HG03520 (cell line): Measurements from ENCODE around the gene TBC1D5.
"Not testable (repeated sequence)": the region's sequence is repeated elsewhere in the genome, so short reads cannot be mapped to it uniquely, and the experiment has no call there.

ENCODE experiments used
- ATAC-seq: cut with Tn5 transposase; IDR thresholded peaks from one replicate; pipeline ENCODE4 v1.9.1; 2021; ENCODE audit warnings: mild to moderate bottlenecking, moderate library complexity; ENCODE audit not compliant: unreplicated experiment

Gene TBC1D5

DNA sequence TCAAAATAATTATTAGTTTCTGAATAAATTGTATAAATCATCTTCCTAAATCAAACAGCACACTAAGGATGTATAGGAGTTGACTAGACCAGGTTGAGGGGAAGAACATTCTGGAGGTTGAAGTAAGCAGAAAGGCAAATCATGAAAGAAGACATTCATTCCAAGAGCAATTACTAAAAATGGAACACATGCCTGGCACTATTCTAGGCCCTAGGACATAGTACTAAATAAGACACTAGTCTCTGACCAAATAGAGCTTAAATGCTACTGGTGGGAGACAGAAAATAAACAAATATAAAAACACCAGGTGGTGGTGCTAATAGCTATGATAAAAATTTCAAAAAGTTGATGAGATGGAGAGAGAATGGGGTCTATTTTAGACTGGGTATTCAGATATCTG, 190.1 kb downstream of the TBC1D5 start:
- ATAC-seq = no peak

DNA sequence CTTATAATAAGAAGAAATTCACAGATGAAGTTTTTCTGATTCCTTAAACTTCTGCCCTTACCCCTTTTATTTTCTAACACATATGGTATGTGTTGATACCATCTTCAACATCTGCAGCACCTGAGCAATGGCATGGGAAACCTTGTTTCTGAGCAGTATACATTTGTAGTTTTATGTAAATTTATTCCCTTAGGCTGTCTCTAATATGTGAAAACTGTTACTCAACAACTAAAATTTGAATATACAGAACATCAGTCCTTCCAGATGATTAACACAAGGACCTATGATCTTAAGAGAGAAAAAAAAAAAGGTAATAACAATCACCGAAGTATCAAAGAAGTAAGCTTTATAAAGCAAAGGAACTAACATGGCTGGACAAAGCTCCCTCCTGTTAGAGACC, 190.5 kb downstream of the TBC1D5 start:
- no peak for ATAC-seq

DNA sequence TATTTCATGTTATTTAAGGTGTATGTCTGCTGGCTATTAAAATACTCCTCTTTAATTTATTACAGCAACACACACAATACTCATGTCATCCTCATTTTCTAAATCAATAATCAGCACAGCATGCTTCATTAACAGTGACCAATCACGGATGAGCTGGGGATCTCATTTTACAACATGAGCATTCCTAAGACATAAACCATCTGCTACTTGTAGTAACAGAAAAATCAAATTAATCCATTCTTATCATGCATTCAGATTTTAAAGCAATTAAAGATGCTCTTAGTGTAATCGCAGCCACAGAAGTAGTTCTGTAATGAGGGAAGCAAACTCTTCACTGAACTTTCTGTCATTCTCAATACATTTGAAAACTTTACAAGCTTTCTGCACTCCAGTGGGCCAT, 191.1 kb downstream of the TBC1D5 start:
- ATAC-seq = no peak

DNA sequence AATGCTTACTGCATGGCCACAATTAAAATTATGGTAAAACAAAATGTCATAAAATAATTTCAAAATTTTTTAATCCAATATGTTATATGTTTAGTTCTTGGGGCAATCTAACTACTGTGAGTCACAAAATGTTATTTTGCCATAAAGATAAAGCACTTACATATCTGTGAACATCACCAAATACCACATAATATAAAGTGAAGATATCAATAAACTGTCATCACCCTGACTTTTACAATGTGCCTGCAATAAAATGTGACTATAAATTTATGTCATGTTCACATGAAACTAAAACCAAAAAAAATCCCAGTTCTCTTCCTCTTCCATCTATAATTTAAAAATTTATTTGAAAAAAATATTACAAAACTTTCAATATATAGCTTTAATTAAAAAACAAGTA, 191.8 kb downstream of the TBC1D5 start:
- no peak for ATAC-seq

DNA sequence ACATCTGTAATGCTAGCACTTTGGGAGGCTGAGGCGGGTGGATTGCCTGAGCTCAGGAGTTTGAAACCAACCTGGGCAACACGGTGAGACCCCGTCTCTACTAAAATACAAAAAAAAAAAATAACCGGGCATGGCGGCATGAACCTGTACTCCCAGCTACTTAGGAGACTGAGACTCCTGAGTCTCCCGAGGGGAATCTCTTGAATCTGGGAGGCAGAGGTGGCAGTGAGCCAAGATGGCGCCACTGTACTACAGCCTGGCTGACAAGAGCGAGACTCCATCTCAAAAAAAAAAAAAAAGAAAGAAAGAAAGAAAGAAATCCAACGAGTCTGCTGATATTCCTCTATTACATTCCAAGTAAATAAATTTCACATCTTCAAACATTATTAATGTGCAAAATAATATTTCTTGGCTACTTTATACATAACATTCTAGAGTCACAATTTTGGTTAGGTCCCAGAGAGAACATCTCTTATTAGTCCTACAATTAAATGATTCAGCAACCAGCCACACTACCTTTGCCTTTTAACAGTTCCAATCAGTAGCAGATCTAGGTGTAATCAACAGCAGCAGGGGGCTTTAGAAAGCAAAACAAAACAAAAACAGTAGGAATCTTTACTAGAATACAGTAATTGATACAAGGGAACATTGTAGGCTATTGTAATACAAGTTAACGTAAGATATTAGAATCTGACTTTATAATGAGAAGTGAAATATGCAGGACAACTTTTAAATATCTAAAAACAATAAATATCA, 195.8 kb downstream of the TBC1D5 start:
- ATAC-seq = no peak

DNA sequence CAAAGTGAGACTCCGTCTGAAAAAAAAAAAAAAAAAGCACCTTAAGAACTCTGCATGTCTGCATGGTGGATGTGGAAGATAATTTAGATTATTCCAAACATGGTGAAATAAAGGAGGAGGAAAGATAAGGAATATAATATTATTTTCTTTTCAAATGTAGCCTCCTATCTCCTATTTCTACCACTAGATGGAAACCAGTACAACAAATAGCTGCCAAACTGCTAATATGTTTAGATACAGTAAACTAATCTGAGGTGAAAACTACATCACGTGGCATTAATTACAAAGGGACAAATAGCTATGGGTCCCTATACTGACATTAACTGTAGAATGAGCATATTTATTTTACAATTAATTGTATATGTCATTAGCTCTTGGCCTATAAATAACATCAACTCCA, 197.8 kb downstream of the TBC1D5 start:
- no peak for ATAC-seq

DNA sequence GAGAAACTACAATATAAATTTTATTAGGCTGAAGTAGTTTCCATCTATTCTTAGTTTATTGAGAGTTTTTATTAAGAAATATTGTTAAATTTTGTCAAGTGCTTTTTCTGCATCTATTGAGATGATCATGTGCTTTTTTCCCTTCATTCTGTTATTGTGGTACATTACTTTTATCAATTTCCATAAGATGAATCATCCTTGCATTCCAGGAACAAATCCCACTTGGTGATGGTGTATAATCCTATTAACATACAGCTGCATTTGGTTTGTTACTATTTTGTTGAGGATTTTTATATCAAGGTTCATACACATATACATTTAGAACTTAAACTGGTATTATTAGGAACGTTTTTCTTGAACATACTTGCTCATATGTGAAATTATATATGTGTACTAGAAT, 199.8 kb downstream of the TBC1D5 start:
- no peak for ATAC-seq

DNA sequence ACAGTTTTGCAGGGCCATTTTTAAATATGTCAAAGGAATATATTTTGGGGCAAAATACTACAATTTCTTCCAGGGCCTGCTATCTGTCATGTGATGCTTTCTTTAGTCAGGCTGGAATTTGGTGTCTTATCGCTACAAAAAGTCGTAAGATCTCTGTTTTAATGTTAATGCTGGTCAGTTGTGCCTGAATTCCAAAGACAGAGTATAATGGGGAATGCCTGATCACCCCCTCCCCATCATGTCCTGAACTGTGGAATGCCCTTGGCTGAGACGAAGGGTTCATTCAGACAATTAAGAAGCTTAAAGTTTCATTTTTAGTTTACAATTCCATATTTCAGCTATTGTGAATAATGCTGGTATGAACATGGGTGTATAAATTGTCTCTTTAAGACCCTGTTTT, 203.0 kb downstream of the TBC1D5 start:
- no peak for ATAC-seq

DNA sequence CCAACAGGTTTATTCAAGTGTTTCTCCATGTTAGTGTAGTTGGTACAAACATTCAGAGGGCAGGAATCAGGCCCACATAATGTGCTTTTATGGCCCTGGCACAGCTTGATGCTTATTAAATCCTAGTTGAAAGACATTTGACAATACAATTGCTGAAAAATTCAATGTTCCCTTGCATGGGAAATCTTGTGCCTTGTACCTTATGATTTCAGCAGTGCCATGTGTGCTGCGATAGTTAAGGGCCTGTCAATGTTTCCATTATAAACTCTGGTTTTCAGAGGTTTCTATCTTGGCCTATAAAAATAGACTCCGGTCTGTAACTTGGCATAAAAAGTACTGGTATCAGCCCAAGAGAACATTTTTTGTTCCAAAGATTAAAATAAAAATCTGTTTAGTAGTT, 207.2 kb downstream of the TBC1D5 start:
- ATAC-seq = no peak

DNA sequence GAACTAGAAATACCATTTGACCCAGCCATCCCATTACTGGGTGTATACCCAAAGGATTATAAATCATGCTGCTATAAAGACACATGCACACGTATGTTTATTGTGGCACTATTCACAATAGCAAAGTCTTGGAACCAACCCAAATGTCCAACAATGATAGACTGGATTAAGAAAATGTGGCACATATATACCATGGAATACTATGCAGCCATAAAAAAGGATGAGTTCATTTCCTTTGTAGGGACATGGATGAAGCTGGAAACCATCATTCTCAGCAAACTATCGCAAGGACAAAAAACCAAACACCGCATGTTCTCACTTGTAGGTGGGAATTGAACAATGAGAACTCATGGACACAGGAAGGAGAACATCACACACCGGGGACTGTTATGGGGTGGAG, 210.0 kb downstream of the TBC1D5 start:
- ATAC-seq = not testable (repeated sequence)

DNA sequence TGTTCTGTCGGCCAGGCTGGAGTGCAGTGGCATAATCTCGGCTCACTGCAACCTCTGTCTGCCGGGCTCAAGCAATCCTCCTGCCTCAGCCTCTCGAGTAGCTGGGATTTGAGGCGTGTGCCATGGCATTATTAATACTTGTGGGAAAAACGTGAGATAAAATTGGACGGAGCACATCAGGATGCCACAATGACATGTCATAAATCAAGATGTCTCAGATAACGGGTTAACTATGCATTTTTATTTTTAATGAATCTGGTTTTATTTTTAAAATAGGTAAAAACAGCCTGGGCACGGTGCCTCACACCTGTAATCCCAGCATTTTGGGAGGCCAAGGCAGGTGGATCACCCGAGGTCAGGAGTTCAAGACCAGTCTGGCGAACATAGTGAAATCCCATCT, 212.8 kb downstream of the TBC1D5 start:
- ATAC-seq = no peak

DNA sequence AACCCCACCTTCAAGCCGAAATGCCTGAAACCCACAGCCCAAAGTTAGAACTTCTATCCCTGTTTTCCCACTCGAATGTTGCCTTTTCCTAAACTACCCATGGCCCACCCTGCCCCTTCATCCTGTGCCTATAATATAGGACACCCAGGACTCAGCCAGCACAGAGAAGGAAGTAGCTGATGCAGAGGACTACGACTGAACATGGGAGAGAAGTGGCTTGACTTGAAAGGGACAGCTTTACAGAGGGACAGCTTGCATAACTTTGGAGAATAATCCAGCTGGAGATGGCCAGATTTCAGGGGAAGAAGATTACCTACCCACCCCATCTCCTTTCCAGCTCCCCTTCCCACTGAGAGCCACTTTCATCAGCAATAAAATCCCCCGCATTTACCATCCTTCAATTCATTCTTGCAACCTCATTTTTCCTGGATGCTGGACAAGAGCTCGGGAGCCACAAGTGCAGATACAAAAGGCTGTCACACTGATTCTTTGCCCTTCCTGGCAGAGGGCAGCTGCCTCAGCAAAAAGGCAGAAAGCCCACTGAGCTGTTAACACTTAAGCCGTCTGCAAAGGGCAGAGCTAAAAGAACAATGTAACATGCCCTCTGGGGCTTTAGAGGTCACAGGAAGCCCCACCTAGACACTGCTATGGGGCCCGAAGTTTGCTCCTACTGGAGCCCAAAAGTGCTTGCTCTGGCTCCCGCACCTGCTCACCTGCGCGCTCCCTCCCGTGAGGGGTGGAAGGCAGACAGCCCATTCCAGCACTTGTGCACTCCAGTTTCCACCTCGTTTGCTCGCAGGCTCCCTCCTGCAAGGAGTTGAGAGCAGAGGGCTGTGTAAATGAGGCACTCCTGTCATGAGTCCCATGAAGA, 224.0 kb downstream of the TBC1D5 start:
- no peak for ATAC-seq

DNA sequence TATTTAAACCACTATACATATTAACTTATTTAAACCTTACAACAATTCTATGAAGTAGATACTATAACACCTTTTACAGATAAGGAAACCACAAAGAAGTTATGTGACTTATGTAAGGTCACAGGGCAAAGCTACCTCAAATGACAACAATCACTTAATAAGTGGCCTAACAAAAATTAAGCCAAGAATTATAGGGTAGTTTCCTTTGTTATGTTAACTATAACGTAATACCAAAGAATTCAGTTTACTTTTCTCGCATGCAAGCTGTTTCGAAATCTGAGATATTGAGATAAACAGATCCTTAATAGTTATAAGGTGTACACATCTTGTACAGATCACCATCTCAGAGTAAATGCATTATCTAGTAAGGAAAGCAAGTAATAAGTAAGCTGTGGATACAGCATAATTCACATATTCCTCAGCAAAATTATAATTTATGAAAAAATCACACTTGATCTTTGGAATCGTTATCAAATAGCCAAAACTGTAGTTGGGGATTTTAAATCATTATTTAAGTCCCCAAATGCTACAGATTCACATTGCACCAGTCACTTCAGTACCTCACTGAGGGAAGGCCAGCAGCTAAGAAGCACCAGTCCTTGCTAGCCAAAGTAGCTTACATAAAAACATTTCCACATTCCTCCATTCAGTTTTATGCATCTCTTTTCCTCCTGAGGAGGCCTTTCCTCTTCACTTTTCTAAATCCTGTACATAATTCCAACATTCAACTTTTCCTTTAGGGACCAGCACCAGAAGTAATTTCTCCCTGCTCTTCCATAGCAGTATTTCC, 226.8 kb downstream of the TBC1D5 start:
- no peak for ATAC-seq

DNA sequence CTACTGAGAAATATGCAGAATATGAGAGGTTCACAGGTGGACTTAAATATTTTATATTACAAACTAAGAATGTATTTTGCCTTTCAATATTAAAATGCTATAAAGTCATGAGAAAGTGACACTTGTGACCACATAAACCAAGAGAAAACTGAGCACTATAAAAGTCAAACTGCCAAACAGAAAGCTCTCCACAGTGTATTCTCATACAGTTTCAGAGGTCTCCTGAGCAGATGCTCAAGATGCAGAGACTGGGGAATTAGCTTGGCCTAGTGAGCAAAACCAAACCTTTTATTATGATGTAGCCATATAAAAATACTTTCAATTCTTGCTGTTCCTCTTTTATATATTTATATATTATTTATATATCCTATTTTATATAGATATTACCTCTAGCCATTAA, 227.8 kb downstream of the TBC1D5 start:
- no peak for ATAC-seq

DNA sequence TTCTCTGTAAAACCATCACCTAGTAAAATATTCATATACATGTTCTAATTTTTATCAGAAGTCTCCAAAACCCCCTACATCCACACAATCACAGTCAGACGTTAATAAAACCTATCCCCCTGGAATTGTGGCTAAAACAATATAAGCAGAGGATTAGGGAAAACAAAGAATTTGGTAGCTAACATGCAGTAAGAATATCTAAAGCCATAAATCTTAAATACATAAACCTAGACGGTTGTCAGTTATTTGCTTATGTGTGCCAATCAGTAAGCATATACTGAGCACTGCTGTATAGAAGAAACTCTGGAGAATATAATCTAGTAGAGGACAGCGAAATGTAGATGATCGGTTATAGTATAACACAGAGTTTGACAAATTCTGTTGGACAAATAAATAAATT, 232.2 kb downstream of the TBC1D5 start:
- no peak for ATAC-seq

DNA sequence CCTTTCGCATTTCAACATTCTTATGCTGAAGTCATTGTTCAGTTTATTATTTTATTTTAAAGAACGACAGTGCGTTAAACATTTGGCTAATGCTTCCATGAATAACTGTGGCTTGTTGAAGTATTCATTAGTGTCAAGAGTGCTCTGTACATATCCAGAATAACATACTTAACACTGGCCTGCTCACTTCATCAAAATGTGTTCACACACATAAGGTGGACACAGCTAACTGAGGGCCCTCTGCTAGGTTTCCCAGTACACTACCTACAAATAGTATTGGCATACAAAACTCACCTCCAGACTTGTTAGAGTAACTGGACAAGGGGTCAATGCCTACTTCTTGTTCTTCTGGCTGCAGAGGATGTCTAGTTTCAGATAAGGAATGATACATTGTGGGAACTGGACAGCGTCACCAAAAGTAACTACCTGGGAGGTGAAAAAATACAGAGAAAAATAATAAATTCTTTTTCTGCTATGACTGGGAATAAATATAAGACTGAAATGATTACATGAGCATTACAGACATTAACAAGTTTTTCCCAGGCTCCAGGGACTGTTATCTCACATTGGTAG, 234.2 kb downstream of the TBC1D5 start:
- no peak for ATAC-seq

DNA sequence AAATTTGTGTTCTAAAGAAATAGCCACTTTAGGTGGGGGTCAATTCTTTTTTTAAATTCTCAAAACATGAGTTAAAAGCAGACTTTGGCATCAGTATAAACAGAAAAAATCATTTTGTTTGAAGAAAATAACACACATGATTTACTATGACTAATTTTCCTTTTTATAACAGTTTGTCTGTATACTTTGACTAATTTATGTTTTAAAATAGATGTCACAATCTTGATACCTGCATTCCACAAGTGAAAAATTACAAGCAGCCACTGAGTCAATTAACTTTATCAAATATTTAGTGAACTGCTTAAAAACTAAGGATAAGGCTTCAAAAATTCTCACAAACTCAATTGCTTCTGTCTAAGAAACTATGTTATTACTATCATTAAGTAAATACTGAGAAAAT, 235.0 kb downstream of the TBC1D5 start:
- no peak for ATAC-seq

DNA sequence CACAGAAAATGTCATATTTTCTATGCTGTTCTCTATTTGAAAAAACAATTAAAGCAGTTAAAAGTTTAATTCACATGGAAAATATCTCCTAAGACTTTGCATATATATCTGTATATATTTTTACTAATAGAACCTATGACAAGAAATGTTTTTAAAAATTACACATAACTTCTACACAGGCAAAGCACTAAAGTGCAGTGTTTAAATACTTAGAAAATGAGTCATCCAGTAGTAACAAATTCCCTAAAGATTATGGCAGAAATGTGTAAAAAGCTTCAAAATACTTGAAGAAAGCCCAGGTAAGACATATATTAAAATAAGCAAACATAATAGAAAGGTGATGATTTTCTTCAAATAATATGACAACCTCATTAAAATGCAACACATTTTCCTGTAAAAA, 236.6 kb downstream of the TBC1D5 start:
- no peak for ATAC-seq

DNA sequence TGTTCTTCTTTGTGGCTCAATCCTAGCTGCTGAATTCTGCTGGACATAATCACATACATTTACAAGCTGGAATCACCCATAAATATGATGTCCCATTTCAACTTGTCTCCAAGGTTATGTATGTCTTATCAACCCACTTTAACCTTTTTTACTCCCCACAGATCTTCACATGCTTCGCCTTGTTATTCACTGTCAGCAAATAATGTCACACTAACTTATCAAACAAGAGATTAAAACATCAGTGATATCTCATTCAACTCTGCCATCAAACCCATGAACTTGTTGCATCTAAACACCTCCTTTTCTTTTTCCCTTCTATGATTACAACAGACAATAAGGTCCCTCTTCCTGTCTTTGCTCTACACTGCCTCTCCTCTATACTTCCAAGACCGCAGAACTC, 240.7 kb downstream of the TBC1D5 start:
- no peak for ATAC-seq

DNA sequence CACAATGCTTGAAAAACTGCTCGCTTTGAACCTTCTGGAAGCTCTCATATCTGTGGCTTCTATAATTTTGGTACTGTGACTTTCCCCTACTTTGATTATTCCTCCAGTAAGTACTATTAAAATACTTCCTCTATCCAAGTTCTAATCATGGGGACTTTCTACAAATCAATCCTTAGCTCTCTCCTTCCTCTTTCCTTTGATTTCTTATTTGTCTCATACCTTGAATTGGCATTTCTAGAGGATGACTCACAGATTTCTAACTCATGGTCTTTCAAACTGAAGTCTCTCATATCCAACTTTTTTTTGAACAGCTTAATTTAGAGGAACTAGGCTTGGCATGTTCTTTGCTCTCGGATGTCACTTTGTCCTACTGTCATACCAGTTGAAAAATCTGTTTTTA, 241.8 kb downstream of the TBC1D5 start:
- ATAC-seq = no peak

DNA sequence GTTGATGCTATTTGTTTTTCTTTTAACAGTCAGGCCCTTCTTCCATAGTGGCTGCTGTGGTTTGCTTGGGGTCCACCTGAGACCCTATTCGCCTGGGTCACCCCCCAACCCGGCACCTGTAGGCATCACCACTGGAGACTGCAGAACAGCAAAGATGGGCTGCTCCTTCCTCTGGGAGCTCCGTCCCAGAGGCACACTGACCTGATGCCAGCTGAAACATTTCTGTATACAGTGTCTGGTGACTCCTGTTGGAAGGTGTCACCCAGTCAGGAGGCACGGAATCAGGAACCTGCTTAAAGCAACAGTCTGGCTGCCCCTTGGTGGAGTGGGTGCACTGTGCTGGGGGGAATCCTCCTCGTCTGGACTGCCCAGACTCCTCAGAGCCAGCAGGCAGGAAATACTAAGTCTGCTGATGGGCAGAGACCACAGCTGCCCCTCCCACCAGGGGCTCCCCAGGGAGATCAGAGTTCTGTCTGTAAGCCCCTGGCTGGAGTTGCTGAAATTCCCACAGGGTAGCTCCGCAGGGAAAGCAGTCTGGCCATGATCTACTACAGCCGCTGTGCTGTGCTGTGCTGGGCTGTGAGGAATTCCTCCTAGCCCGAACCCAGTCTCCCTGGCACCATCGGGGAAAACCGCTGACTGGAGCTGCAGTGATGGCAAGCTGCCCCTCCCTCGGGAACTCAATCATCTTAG, 248.2 kb downstream of the TBC1D5 start:
- ATAC-seq = no peak
